Stimulated activated CD4-positive, alpha-beta T cell treated with anti-CD3 and anti-CD28 coated beads, Interleukin-1b, Interleukin-23, amount 100 ng/mL, for 4 hours (primary cell): ENCODE measurements around the gene GSX2.

Source experiments
- DNase-seq, 2 donors: peaks; one replicate each; pipeline ENCODE4 v3.0.0-alpha.2; 2020; ENCODE audit warnings: low read depth in 2 of 2

The GSX2 gene

GRCh38 chr4:54077812-54078211, 22.2 kb upstream of the GSX2 start:
- DNase-seq = no peak

- no peak for DNase-seq
These were observed 17.8 kb upstream of the GSX2 start for GRCh38 chr4:54082168-54082567.

GRCh38 chr4:54085284-54085683, 14.7 kb upstream of the GSX2 start:
- no peak for DNase-seq

- DNase-seq = no peak
These were observed 10.1 kb upstream of the GSX2 start for GRCh38 chr4:54089875-54090274.

GRCh38 chr4:54090404-54090803, 9.6 kb upstream of the GSX2 start:
- no peak for DNase-seq

- no peak for DNase-seq
These were observed 8.9 kb upstream of the GSX2 start for GRCh38 chr4:54090804-54091623.

GRCh38 chr4:54091637-54092404, 8.1 kb upstream of the GSX2 start:
- DNase-seq = peak; percentile 68 to 78

- DNase-seq = no peak
These were observed 7.3 kb upstream of the GSX2 start for GRCh38 chr4:54092405-54093323.

- no peak for DNase-seq
These were observed 6.4 kb upstream of the GSX2 start for GRCh38 chr4:54093324-54094240.

GRCh38 chr4:54094451-54094850, 5.5 kb upstream of the GSX2 start:
- no peak for DNase-seq

- DNase-seq = no peak
These were observed 4.7 kb upstream of the GSX2 start for GRCh38 chr4:54095110-54095825.

GRCh38 chr4:54096295-54096962, 3.5 kb upstream of the GSX2 start:
- no peak for DNase-seq

- no peak for DNase-seq
These were observed 2.8 kb upstream of the GSX2 start for GRCh38 chr4:54097152-54097551.

GRCh38 chr4:54098375-54098774, 1.6 kb upstream of the GSX2 start:
- DNase-seq = no peak

GRCh38 chr4:54099287-54099747, 646 bp upstream of the GSX2 start:
- DNase-seq = no peak

- DNase-seq = no peak
These were observed 729 bp downstream of the GSX2 start for GRCh38 chr4:54100595-54101189.

GRCh38 chr4:54101190-54102041, 1.5 kb downstream of the GSX2 start:
- DNase-seq = no peak

- no peak for DNase-seq
These were observed 2.7 kb downstream of the GSX2 start for GRCh38 chr4:54102531-54103106.
